H1 (cell line): ENCODE data around the gene POLA2. TPM values are rescaled to one million over a fixed set of nuclear protein-coding genes. Genes with fewer than 3 reads are reported as not detected.

ENCODE experiments used
- E2F6 ChIP-seq: IDR thresholded peaks from 2 replicates; pipeline ENCODE4 v1.6.1; 2012; ENCODE audit warnings: inconsistent platforms
- RFX5 ChIP-seq: IDR thresholded peaks from 2 replicates; pipeline ENCODE4 v1.6.1; 2011; ENCODE audit warnings: low read depth, low read length, improper control_type of control experiment, borderline replicate concordance
- SP4 ChIP-seq: IDR thresholded peaks from 2 replicates; pipeline ENCODE4 v1.6.1; 2012; ENCODE audit warnings: low read length, inconsistent platforms
- polyA plus RNA-seq, 7 experiments: library from polyadenylated mRNA; depleted of rRNA in 3 of 7; stranded (reverse) in 5 of 7; unstranded in 2 of 7; fragments of >200 nt in 5 of 7; fragments of 200-250 nt in 2 of 7; gene quantifications; 1 replicate in 5 of 7; 2 replicates in 1 of 7; 4 replicates in 1 of 7; pipeline versions ENCODE4 v1.2.1 to v1.2.3, GENCODE V29; 2011 to 2013; ENCODE audit warnings: missing spikeins in 2 of 7, mixed read lengths in 2 of 7
- total RNA-seq: library from RNA; stranded (reverse); fragmentation: NEBNext Ultra II Directional; extraction: Animal tissue kit (Norgen Biotek cat#: 25700); gene quantifications from 2 replicates; pipeline ENCODE4 v1.2.1, GENCODE V29; 2021

POLA2 gene
- total and polyA plus RNA-seq, 2 of the 8 experiments (the other 6 are each of a cell fraction or from before 2014, with no cell fraction given) = 31.2 to 55.9 TPM

GRCh38 chr11:65224930-65225278, 36.9 kb upstream of the POLA2 start (continued):
- TF ChIP-seq SP4 = no peak
- no peak for TF ChIP-seq E2F6
- TF ChIP-seq RFX5 = no peak
- TF ChIP-seq, all 59 proteins: peak for 0
